GM23338 (cell line): ENCODE results near the gene UEVLD. TPM values are rescaled to one million over a fixed set of nuclear protein-coding genes. Genes with fewer than 3 reads are reported as not detected.

Source experiments
- ATAC-seq: fragments of 200-7000 bp; cut with Tn5 transposase; 3 replicates; pipeline ENCODE4 v1.9.1; 2020
- DNase-seq: peaks from one replicate; pipeline ENCODE4 v3.0.0-alpha.2; 2015; ENCODE audit warnings: low spot score
- H2AFZ ChIP-seq: fragments of 200-600 bp; sonication (generic); 2 replicates; pipeline ENCODE4 v1.8.0; 2016; ENCODE audit warnings: antibody characterized with exemption, mild to moderate bottlenecking, moderate library complexity
- H3F3A ChIP-seq: fragments of 200-600 bp; sonication (generic); replicated peaks from 2 replicates; pipeline ENCODE4 v1.8.0; 2017; ENCODE audit warnings: antibody characterized with exemption, mixed run types, low read depth
- H3K27ac ChIP-seq: fragments of 200-600 bp; sonication (generic); 2 replicates; pipeline ENCODE4 v1.6.1; 2016; ENCODE audit warnings: low read depth
- H3K27me3 ChIP-seq: fragments of 200-600 bp; sonication (generic); 2 replicates; pipeline ENCODE4 v1.8.0; 2016; ENCODE audit warnings: mild to moderate bottlenecking, mixed run types, moderate library complexity; ENCODE audit not compliant: insufficient read depth
- H3K36me3 ChIP-seq: fragments of 200-600 bp; sonication (generic); 2 replicates; pipeline ENCODE4 v1.8.0; 2016; ENCODE audit warnings: mild to moderate bottlenecking; ENCODE audit not compliant: insufficient read depth
- H3K4me1 ChIP-seq: fragments of 200-600 bp; sonication (generic); 2 replicates; pipeline ENCODE4 v1.8.0; 2016; ENCODE audit warnings: mild to moderate bottlenecking, moderate library complexity; ENCODE audit not compliant: insufficient read depth
- H3K4me2 ChIP-seq: fragments of 200-600 bp; sonication (generic); 2 replicates; pipeline ENCODE4 v1.7.1; 2017; ENCODE audit warnings: mixed run types
- H3K4me3 ChIP-seq: fragments of 200-600 bp; sonication (generic); 2 replicates; pipeline ENCODE4 v1.6.1; 2016; ENCODE audit warnings: mixed run types
- H3K79me2 ChIP-seq: fragments of 200-600 bp; sonication (generic); replicated peaks from 2 replicates; pipeline ENCODE4 v1.8.0; 2017; ENCODE audit warnings: mild to moderate bottlenecking; ENCODE audit not compliant: insufficient read depth
- H3K9me2 ChIP-seq: fragments of 200-600 bp; sonication (generic); 2 replicates; pipeline ENCODE4 v1.8.0; 2017; ENCODE audit not compliant: insufficient read depth
- H4K20me1 ChIP-seq: fragments of 200-600 bp; sonication (generic); replicated peaks from 2 replicates; pipeline ENCODE4 v1.8.0; 2017; ENCODE audit warnings: mild to moderate bottlenecking; ENCODE audit not compliant: insufficient read depth
- H3K27ac Mint-ChIP-seq: 2 replicates; pipeline ENCODE4 v1.8.0; 2020; ENCODE audit warnings: inconsistent platforms, mild to moderate bottlenecking, moderate library complexity, mixed read lengths
- H3K27me3 Mint-ChIP-seq: 3 replicates; pipeline ENCODE4 v1.8.0; 2022; ENCODE audit warnings: low read depth, mild to moderate bottlenecking, moderate library complexity, mixed read lengths, inconsistent platforms; ENCODE audit not compliant: insufficient read depth, poor library complexity
- H3K36me3 Mint-ChIP-seq: 3 replicates; pipeline ENCODE4 v1.8.0; 2021; ENCODE audit warnings: low read depth, mild to moderate bottlenecking, inconsistent platforms, moderate library complexity, mixed read lengths
- H3K4me1 Mint-ChIP-seq: 3 replicates; pipeline ENCODE4 v1.8.0; 2020; ENCODE audit warnings: mild to moderate bottlenecking, inconsistent platforms, mixed read lengths
- H3K4me3 Mint-ChIP-seq: 3 replicates; pipeline ENCODE4 v1.8.0; 2021; ENCODE audit warnings: moderate library complexity, mild to moderate bottlenecking, inconsistent platforms, mixed read lengths
- H3K9me3 Mint-ChIP-seq: 3 replicates; pipeline ENCODE4 v1.8.0; 2020; ENCODE audit warnings: moderate library complexity, mild to moderate bottlenecking, inconsistent platforms, mixed read lengths
- CREB1 ChIP-seq: fragments of 250-450 bp; sonication (Bioruptor Pico); IDR thresholded peaks from 2 replicates; pipeline ENCODE4 v1.5.0; 2020; ENCODE audit warnings: low read depth, mild to moderate bottlenecking, moderate library complexity
- CTCF ChIP-seq, 2 experiments: fragments of 200-600 bp in 1 of 2; sonication (generic) in 1 of 2; conservative IDR thresholded peaks; 2 replicates each; pipeline versions ENCODE4 v1.5.1 to v1.6.1; 2016 to 2017; ENCODE audit warnings: antibody characterized with exemption in 2 of 2, low read depth in 2 of 2, mild to moderate bottlenecking in 2 of 2, moderate library complexity in 1 of 2
- ETS1 ChIP-seq: IDR thresholded peaks from 2 replicates; pipeline ENCODE4 v1.6.1; 2016; ENCODE audit warnings: antibody characterized with exemption
- EZH2 ChIP-seq: fragments of 200-600 bp; sonication (generic); IDR thresholded peaks from one replicate; pipeline ENCODE4 v1.8.0; 2017; ENCODE audit warnings: antibody characterized with exemption, mild to moderate bottlenecking, low read depth; ENCODE audit not compliant: unreplicated experiment
- EZH2phosphoT487 ChIP-seq: fragments of 200-600 bp; sonication (generic); IDR thresholded peaks from one replicate; pipeline ENCODE4 v1.8.1; 2018; ENCODE audit warnings: antibody characterized with exemption; ENCODE audit not compliant: unreplicated experiment
- JUNB ChIP-seq: IDR thresholded peaks from one replicate; pipeline ENCODE4 v1.6.1; 2016; ENCODE audit warnings: antibody characterized with exemption; ENCODE audit not compliant: unreplicated experiment
- NANOG ChIP-seq: IDR thresholded peaks from 2 replicates; pipeline ENCODE4 v1.6.1; 2016; ENCODE audit warnings: antibody characterized with exemption, borderline replicate concordance
- POLR2AphosphoS5 ChIP-seq: IDR thresholded peaks from 2 replicates; pipeline ENCODE4 v1.6.1; 2016; ENCODE audit warnings: antibody characterized with exemption, low read depth
- REST ChIP-seq: IDR thresholded peaks from one replicate; pipeline ENCODE4 v1.6.1; 2018; ENCODE audit warnings: antibody characterized with exemption; ENCODE audit not compliant: unreplicated experiment
- STAT1 ChIP-seq: IDR thresholded peaks from one replicate; pipeline ENCODE4 v1.6.1; 2016; ENCODE audit warnings: antibody characterized with exemption; ENCODE audit not compliant: unreplicated experiment
- ZNF114 ChIP-seq: fragments of 250-450 bp; sonication (Bioruptor Pico); IDR thresholded peaks from 2 replicates; pipeline ENCODE4 v1.5.0; 2020; ENCODE audit warnings: mild to moderate bottlenecking, moderate library complexity
- ZNF331 ChIP-seq: fragments of 250-450 bp; sonication (Bioruptor Pico); IDR thresholded peaks from 2 replicates; pipeline ENCODE4 v1.5.0; 2020; ENCODE audit warnings: low read depth, mild to moderate bottlenecking, moderate library complexity
- ZNF462 ChIP-seq: fragments of 250-450 bp; sonication (Bioruptor Pico); IDR thresholded peaks from 2 replicates; pipeline ENCODE4 v1.5.0; 2020; ENCODE audit warnings: mild to moderate bottlenecking, moderate library complexity
- polyA plus RNA-seq: library from polyadenylated mRNA; unstranded; fragments of >200 nt; fragmentation: Nextera tagmentation; extraction: Ambion mirVana; gene quantifications from 2 replicates; pipeline ENCODE4 v1.2.1, GENCODE V29; 2016
- total RNA-seq: library from RNA; depleted of rRNA; stranded (reverse); fragments of >200 nt; shearing (Covaris generic); gene quantifications from 2 replicates; pipeline ENCODE4 v1.2.3, GENCODE V29; 2014

Gene UEVLD
- total and polyA plus RNA-seq, 2 experiments from 2014 or later, result 10.2 to 11.8 TPM

- H3K4me3 ChIP-seq, result no peak overlapping the region
- H3K36me3 Mint-ChIP-seq, result peaks cover 26% of the 10 kb centered on the region
- no peaks in the 10 kb centered on the region for H3K9me3 Mint-ChIP-seq
- no peak overlapping the region for H3K4me3 Mint-ChIP-seq
- H3K27ac Mint-ChIP-seq, result no peak overlapping the region
- H3K4me2 ChIP-seq, result no peak overlapping the region
- H3K4me1 Mint-ChIP-seq, result peaks cover 5% of the 10 kb centered on the region; the same call in 2 of the 3 replicates
- H3K27ac ChIP-seq, result no peak overlapping the region
- peaks cover 15% of the 10 kb centered on the region for H3K36me3 ChIP-seq
- no peak for ATAC-seq
- no peaks in the 10 kb centered on the region for H3K27me3 Mint-ChIP-seq
- no peaks in the 10 kb centered on the region for H3K9me2 ChIP-seq
- no peaks in the 10 kb centered on the region for H3K79me2 ChIP-seq
- H3F3A ChIP-seq, result no peaks in the 10 kb centered on the region
- peaks cover 9% of the 10 kb centered on the region; the same call in 1 of the 2 replicates for H4K20me1 ChIP-seq
- H3K4me1 ChIP-seq, result peaks cover 8% of the 10 kb centered on the region; the same call in 1 of the 2 replicates
- no peaks in the 10 kb centered on the region for H3K27me3 ChIP-seq
- TF ChIP-seq CREB1 (CRISPR knock-in tag) (no peak), EZH2 (no peak), NANOG (no peak), JUNB (no peak), ZNF462 (no peak), STAT1 (no peak), ZNF114 (no peak), ETS1 (no peak), POLR2AphosphoS5 (no peak), CTCF (conservative IDR thresholded peaks at IDR 0.05; ENCODE audit: low read depth in 2 of 2) (no peak), REST (no peak), ZNF331 (CRISPR knock-in tag) (no peak), EZH2phosphoT487 (no peak)
- DNase-seq, result no peak
- H2AFZ ChIP-seq, result no peak overlapping the region
Observed at GRCh38 chr11:18611196-18611595, 22.7 kb upstream of the UEVLD start.
